ENCODE measurements around the gene GALNT2.

Gene GALNT2

GRCh38 chr1:230148768-230149469 is 81.9 kb downstream of the GALNT2 start:
- no peak overlapping the region for H3K4me3 ChIP-seq (ENCODE audit: control insufficient read depth, low read depth, low read length)
- DNase-seq (ENCODE audit: low read depth), result no peak
- TF ChIP-seq CTCF (IDR thresholded peaks at IDR 0.05; ENCODE audit: control insufficient read depth, insufficient read depth, low read depth, low read length, missing control alignments), result no peak

- H3K4me3 ChIP-seq (ENCODE audit: control insufficient read depth, low read depth, low read length), result no peak overlapping the region
- DNase-seq (ENCODE audit: low read depth), result no peak
- no peak for TF ChIP-seq CTCF (IDR thresholded peaks at IDR 0.05; ENCODE audit: control insufficient read depth, insufficient read depth, low read depth, low read length, missing control alignments)
Measured at GRCh38 chr1:230149751-230150584, 82.9 kb downstream of the GALNT2 start.

DNA sequence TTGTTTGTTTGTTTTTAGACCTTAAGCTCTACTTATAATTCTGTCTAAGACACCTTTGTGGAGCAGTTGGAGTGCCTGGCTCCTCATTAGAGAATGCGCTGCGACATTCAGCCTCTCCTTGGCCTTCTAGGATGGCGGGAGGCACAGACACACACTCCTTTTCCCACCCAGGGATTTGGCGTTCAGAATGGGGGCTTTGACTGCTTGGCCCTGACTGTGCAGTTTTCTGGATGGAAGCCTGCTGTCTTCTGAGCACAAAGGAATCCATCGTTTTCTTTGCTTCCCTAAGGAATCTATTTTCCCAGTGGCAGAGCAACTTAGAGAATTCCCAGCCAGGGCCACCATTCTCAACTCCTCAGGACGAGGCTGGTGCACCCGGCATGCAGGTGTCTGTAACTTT is 83.6 kb downstream of the GALNT2 start:
- H3K4me3 ChIP-seq (ENCODE audit: control insufficient read depth, low read depth, low read length), result no peak overlapping the region
- no peak for DNase-seq (ENCODE audit: low read depth)
- no peak for TF ChIP-seq CTCF (IDR thresholded peaks at IDR 0.05; ENCODE audit: control insufficient read depth, insufficient read depth, low read depth, low read length, missing control alignments)

GRCh38 chr1:230151924-230152468 is 85.0 kb downstream of the GALNT2 start:
- DNase-seq (ENCODE audit: low read depth), result no peak
- no peak overlapping the region for H3K4me3 ChIP-seq (ENCODE audit: control insufficient read depth, low read depth, low read length)
- no peak for TF ChIP-seq CTCF (IDR thresholded peaks at IDR 0.05; ENCODE audit: control insufficient read depth, insufficient read depth, low read depth, low read length, missing control alignments)

- TF ChIP-seq CTCF (IDR thresholded peaks at IDR 0.05; ENCODE audit: control insufficient read depth, insufficient read depth, low read depth, low read length, missing control alignments), result no peak
- no peak overlapping the region for H3K4me3 ChIP-seq (ENCODE audit: control insufficient read depth, low read depth, low read length)
- DNase-seq (ENCODE audit: low read depth), result no peak
Measured at GRCh38 chr1:230152999-230153398, 86.0 kb downstream of the GALNT2 start.

DNA sequence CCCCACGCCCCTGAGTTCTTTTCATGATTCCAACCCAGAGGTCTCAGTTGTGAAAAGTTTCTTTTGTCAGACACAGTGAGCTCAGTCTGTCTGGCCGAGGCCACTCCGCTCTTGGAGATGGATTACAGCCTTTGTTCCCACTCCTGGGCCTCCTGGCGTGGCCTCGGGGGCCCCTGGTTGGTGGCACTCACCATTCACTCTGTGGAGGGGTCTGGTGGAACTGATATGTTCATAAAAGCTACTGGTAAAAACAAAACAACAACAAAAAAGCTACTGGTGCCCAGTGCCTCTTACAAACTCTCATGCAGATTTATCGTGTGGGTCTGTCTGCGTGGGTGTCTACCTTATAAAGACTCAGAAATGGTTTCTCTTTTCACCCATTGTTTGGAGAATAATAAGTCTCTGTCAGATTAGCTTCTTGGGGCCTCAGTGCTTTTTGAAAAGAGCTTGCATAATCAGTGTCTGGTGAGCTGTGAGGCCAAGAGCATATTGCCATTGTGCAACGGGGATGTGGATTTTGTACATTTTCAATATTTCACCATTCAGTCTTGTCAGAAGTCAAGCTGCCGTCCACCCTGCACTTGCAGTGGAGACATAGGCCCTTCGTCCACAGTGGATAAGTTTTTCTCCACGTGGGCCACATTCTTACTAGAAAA is 86.7 kb downstream of the GALNT2 start:
- DNase-seq (ENCODE audit: low read depth), result peak; percentile 67
- no peak overlapping the region for H3K4me3 ChIP-seq (ENCODE audit: control insufficient read depth, low read depth, low read length)
- TF ChIP-seq CTCF (IDR thresholded peaks at IDR 0.05; ENCODE audit: control insufficient read depth, insufficient read depth, low read depth, low read length, missing control alignments), result no peak
